GM19025 (cell line): ENCODE data around the gene MORN1.

Source experiments
- ATAC-seq: cut with Tn5 transposase; IDR thresholded peaks from one replicate; pipeline ENCODE4 v1.9.1; 2021; ENCODE audit warnings: mild to moderate bottlenecking, low read depth, moderate library complexity; ENCODE audit not compliant: unreplicated experiment

MORN1 gene

DNA sequence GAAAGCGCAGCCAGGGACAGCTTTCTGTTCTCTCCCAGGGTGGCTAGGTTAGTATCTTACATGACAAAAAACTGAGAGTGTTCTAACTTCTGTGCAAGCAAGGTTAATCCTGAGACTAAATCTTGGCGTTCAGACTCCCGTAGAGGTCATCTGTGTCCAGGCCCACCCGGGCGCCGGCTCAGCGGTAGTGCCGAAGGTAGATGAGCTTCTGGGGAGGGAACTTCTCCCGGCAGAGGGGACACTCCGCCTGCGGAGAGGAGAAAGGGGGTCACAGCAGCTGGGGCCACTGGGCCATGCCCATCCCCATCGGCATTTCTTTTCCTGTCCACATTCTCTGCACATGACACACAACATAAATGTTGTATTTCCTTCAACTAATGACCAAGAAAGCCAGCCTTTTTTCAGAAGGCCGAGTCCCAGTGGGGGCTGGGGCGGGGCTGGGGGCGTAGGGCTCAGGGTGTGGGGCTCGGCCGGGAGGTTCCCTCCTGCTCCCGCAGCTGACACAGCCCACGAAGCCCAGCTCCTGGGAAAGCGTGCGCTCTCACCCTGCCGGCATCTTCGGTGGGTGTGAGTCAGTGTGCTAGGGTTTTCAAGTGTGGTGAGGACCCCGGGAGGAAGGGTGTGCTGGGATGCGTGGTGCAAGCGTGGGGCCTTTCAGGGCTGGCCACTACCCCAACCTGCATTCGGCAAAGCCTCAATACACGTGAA is 14.4 kb upstream of the MORN1 start:
- no peak for ATAC-seq

DNA sequence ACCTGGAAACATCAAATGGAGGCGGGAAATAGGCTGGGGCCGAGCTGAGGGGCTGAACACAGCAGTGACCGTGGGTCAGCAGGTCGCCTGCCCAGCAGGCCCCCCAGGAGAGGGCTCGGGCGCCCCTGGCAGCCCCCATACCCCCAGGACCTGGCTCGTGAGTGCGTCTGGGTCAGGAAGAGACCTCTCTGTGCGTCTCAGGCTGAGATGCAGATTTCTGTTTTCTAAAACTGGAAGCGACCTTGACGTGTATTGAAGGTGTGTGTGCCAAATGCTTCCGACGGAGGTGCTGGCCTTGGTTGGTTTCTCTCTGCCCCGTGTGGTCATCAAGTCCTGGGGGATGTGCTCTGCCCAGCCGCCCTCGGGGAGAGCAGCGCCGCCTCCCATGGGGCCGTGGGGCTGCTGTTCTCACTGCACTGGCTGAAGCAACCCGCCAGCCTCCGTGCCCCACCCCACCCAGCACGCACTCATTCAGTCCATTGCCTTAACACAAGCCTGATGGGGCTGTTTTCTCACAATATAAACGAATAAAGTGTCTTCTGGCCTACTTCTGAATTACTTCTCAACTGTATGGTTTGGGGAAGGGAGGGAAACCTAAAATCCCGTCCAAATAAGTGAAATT is 13.6 kb upstream of the MORN1 start:
- ATAC-seq: no peak

DNA sequence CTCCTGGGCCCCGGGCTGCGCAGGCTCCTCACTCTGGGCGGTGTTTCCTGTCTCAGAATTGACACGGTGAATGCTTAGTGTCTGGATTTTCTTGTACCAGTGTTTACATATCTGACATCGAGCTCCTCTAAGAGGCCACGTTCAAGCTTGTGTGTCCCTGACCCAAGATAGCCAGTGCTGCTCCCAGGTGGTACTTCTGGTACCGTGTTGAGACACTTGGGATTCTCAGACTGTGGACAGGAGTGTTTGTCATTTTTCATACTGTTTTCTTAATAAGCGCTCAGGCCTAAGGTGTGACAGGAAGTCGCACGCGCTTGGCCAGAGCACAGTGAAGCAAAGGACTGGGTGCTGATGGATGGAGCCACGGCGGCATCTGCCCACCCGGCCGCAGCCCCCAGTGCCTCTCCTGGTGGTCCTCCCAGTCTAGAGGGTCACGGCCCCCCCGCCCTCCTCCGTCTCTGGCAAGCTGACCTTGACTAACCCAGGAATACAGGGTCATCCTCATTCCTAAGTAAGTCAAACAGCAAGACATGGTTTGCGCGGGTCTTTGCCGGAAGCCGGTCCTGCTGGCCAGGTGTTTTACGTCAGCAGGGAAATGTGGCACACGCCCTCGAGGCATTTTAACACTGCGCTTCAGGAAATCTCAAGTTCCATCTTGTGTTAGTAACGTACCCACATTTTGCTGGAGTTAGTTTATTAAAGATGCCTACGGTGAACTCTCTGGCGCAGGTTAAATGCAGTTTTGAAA is 13.0 kb upstream of the MORN1 start:
- no peak for ATAC-seq

DNA sequence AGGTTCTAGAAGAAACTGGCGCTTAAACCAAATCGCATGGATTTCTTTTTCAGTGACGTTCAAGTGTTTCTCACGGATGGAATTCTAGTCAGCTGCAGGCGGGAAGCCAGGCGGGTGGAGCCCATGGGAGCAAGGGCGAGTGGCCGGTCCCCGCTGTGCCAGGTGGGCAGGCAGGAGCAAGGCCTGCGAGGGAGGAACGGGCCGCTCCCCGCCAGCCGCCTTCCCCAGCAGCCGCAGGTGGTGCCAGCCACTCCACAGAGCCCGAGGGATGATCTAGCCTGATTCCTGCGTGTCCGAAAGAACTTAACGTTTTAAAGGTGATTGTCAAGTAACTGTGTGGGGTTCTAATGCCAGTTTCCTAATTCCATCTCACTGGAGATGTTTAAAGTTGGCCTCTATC is 11.9 kb upstream of the MORN1 start:
- ATAC-seq: no peak

DNA sequence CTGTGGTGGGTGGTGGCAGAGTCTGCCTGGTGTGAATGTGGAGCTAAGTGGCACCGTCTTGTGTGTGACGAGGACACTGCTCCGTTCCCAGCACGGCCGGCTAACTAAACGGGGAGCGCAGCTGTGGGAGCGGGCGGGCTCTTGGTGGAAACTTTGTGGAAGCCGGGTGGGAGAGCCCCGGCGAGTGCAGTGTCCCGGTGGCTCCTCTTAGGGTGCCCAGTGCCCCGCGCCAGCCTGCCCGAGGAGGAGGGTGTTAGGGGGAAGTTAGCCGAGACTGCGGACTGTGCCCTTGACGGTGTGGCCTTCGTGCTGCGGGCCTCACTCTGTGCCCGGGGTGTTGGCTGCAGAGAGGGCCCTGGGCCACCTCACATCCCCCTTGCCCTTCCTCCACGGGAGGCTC is 11.1 kb upstream of the MORN1 start:
- no peak for ATAC-seq

DNA sequence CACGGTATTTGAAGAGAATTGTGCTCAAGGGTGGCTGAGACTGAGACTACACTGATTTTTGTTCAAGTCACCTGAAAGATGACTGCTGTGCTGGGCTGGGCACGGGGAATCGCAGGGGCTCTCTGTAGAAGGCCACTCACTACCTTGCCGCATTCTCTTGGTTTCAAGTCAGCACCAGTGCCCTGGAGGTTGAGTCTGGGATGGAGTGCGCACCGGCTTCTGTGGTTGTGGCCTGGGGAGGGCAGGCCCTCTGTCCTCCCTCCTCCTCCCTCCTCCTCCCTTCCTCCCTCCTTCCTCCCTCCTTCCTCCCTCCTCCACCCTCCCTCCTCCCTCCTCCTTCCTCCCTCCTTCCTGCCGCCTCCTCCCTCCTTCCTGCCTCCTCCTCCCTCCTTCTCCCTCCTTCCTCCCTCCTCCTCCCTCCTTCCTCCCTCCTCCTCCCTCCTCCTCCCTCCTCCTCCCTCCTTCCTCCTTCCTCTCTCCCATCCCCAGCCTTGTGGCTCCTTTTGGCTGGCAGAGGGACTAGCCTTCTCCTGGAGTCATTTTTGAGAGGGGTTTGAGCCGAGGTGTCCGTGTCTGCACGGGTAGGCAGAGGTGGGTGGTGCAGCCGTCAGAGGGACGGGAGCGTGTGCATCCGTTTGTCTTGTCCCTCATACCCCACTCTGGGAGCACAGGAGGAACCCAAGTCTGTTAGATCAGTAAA is 9.7 kb upstream of the MORN1 start:
- ATAC-seq: no peak

DNA sequence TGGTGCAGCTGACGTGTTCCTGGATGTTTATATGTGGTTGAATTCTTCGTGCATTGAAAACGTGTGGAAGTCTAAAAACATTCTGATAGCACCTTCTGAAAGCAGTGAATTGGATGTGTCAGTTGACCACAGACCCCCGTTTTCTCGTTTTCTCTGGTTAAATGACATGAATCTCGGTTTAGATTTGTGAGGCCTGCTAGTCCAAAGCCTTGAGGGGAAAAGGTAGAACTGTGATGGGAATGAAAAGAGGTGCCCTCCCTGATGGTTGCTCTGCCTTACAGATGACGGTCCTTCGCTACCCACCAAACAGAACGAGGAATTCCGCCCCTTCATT is 9.2 kb upstream of the MORN1 start:
- ATAC-seq: no peak

DNA sequence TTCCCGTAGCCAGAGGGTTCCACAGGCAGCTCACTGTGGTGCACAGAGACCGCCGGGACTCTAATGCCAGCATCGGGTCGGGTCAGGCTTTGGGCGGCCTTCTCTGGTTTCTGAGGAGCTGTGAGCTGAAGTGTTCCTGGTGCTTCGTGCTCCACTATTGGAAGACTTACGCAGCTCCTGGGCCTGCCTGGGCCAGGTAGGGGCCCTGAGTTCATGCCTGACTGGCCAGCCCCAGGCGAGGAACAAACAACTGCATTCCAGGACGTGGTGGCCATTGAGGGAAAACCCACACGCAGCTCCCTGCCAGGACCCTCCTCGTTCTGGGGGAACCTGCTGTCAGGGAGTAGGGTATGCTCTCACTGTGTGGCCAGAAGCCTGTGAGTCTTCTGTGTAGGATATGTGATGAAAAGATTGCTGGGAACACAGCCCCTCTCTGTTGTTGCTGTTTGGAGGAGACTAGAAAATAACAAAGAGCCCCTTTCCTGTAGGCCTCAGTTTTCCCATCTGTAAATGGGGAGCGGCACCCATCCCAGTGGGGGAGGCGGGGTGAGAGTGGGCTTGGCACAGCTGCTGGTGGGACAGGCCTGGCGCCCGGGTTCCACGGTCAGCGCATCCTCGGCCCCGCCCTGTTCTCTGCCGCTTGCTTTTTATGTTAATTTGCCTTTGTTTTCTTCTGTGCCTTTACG is 8.7 kb upstream of the MORN1 start:
- no peak for ATAC-seq

DNA sequence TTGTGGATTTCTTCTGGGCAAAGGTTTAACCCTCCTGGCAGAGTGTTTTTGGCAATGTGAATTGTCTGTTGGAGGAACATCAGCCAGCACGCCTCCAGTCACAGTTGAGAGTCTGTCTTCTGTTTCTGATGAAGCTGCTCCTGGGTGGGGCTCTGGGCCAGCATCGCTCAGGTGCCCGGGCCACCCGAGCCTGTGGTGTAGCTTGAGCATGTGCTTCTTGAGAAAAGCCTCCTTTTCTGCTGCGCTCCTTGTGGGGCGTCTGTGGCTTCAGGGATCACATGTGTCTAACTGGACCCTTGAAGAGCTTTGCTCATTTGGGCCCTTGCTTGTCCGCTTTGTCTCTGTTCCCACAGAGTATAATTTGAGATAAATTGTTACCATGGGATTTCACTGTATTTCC is 7.5 kb upstream of the MORN1 start:
- ATAC-seq: no peak

DNA sequence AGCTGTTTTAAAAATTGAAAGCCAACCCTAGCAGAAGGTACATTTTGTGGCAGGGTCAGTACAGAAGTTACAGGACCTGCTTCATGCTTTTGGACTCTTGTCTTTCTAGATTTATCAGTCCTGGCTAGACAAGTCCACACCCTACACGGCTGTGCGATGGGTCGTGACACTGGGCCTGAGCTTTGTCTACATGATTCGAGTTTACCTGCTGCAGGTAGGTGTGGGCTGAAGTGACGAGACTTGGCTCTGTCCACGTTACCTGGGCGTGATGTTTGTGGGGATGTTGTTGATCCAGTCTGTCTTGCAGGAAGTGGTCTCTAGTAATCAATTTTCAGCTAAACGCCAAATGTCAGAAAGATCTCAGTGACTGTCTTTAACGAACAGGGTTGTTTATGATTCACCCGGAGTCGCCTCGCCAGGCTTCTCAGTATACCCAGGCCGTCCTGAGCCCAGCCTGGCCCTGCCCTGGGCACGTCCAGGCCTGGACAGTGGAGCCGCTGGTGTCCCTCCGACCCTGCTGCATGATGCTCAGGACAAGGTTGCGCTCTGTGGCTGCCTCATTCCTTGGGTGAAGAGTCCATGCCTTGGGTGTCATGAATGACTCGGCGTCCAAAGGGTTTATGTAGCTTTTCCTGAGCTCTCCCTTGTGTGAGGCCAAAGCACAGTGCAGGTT is 5.8 kb upstream of the MORN1 start:
- ATAC-seq: no peak

DNA sequence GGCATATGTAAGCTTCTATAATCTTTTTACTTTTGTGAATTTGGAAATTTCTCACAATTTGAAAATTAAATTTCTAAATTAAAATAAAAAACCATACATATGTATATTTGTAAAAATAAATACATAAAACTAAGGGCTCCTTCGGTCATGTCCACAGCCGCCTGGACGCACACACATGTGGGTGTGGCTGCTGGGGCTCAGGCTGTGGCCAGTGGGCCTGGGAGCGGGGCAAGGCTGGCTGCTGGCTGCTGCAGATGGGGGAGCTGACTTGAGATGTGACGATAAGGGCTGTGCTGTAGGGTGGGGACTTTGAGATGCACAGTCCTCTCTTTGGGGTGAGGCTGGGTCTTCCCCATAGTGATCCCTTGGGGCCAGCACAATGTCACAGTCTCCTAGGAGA is 5.1 kb upstream of the MORN1 start:
- no peak for ATAC-seq

DNA sequence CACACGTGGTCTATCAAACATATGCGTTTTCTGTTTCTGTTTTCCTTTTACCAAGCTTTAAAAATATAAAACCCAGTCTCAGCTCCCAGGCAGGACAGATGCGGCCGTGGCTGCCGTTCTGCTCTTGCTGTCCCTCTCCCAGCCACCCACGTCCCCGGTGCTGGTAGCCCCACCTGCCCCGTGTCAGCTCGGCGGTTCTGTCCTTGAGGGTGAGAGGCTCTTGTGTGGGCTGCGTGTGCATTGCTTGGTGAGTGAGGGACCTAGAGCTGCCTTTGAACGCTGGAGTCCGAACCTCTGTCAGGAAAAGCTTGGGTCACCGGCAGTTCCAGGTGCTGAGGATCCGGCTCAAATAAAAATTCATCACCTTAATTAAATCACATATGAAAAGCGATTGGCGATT is 4.7 kb upstream of the MORN1 start:
- ATAC-seq: no peak

DNA sequence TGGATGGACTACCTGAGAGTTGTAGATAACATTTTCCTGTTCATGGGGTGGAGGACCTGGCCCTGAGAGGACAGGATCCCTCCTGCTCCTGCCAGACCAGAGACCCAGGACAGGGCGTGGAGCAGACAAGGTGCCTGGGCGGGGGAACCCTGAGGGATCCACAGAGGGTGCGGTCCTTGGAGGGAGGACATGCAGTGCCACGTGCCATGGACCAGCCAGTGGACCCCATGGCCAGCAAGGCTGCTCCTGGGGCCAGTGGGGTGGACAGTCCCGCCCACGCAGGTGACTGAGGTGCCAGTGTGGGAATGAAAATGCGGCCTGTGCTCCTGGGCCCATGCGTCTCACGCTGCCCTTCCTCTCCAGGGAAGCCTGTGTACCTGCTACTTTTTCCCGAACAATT is 3.9 kb upstream of the MORN1 start:
- no peak for ATAC-seq

DNA sequence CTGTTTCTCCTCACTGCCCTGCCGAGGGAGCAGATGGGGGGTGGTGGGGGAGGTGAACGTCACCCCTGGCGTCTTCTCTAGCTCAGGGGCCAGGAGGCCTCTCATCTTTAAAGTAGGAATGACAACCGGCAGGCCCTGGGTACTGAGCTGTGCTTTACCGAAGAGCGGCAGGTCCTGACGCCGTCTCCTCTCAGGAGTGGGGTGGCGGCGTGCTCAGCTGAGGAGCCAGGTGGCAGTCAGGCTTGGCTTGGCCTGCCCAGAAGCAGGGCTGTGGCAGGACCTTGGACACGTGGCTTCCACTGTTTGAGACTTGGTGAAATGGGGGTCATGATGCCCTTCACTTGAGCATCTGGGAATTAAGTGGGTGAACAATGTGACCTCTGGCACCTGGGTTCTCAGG is 3.4 kb upstream of the MORN1 start:
- ATAC-seq: no peak

DNA sequence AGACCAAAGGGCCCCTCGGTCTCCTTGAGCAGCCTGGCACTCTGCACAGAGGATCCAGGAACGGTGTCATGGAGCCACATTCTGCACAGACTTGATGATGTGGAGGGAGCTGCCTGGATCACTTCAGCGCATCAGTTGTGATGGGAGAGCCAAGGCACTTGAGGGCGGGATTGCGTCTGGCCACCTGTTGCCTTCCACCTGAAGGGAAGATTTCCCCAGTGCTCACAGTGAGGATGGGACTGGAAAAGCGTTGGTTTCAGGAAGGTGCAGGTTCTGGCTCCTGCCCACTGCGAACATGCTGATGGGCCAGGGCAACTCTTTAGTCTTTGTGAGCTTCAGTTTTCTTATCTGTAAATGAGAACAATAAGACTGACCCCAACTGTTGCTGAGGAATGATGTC is 2.9 kb upstream of the MORN1 start:
- ATAC-seq: no peak

DNA sequence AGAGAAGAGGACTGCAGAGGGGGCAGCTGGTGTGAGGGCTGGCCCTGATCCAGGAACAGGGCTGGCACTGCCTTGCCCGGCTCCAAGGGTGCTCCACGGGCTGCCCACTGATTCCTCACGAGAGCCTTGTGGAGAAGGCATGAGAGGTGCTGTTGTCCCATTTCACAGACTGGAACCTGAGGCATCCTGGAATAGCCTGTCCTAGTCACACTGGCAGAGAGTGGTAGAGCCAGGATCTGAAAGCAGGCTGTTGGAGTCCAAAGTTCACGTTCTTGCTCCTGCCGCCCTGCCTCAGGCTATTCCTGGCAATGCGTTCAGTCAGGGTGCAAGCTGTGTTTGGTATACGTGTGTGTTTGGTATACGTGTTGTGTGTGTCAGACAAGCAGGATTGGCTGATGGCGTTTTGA is 2.1 kb upstream of the MORN1 start:
- ATAC-seq: no peak

DNA sequence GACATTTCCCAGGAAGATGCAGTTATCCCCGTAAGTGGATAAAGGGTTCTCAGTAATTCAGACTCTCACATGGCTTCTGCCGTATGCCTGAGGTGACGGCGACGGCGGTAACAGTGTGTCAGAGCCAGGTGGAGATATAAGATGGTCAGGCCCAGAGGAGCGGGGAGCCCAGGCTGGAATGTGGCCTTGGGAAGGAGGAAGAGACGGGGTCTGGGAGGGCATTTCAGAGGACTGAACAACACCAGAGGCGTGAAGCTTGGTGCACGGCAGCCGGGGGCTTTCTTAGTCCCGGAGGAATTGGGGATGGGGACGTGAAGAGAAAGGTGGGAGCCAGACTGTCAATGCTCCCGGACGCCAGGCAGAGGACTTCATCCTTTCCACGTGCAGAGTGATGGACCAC is 1.3 kb upstream of the MORN1 start:
- ATAC-seq: no peak

DNA sequence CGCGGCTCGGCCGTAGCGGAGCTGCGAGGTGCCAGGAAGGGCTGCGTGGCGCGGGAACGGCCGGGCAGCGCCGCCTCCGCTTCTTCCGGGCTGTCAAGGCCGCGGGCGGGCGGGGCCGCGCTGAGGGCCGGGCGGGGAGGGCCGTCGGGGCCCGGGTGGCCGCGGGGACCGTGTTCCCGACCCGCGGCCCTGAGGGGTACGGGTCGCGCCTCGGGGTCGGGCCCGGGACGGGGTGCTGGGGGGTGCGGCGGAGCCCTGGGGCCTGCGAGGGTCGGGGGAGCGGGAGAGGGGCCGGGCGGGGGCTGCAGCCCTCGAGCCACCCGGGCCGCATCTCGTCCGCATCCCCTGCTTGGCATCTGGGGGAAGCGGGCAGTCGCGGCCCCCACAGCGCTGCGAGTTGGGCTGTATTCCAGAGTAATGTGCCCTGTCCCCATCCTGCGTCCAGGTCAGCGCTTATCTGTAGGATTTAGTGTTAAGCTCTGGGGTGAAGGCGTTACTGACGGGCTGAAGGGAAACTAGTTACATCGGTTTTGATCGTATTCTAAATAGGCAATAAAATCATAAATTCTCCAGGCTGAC is 666 bp upstream of the MORN1 start:
- peak; percentile 8 for ATAC-seq

DNA sequence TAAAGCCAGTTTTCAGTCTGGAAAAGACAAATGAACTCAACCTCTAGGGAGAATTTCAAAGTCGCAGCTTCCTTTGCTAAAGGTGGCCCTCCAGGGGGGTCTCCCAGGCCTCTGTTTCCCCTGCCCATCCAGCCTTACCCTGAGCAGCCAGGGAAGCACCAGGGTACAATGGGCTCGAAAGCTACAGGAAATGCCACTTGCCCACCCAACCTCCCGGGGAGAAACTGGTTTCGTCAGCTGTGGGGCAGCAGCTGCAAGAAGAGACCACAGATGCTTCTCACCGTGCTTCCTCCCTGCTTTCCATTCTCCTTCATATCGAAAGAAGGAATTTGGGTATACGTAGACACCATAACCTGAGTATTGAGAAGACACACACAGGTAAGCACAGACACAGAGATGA is 1.7 kb downstream of the MORN1 start:
- ATAC-seq: no peak
